Activated CD4-positive, alpha-beta memory T cell treated with anti-CD3 and anti-CD28 coated beads for 36 hours (primary cell): Measurements from ENCODE around the gene ZNRD2. TPM values are rescaled to one million over a fixed set of nuclear protein-coding genes. Genes with fewer than 3 reads are reported as not detected.

Source experiments
- CTCF ChIA-PET: fragments of 350-600 bp; sonication (Branson Sonifier 250); formaldehyde crosslinking; loops from one replicate; lab custom pipeline; 2021; ENCODE audit warnings: antibody characterized with exemption, inconsistent platforms; lab: Charles Lee
- POLR2A ChIA-PET: fragments of 350-600 bp; sonication (Branson Sonifier 250); formaldehyde crosslinking; loops from one replicate; lab custom pipeline; 2021; ENCODE audit warnings: antibody characterized with exemption; lab: Charles Lee
- DNase-seq: peaks from one replicate; pipeline ENCODE4 v3.0.0-alpha.2; 2020
- H3K27ac Mint-ChIP-seq: one replicate; pipeline ENCODE4 v1.8.0; 2021; ENCODE audit warnings: mixed read lengths
- H3K27me3 Mint-ChIP-seq: one replicate; pipeline ENCODE4 v1.8.0; 2021; ENCODE audit warnings: mixed read lengths
- H3K36me3 Mint-ChIP-seq: one replicate; pipeline ENCODE4 v1.8.0; 2021; ENCODE audit warnings: mixed read lengths
- H3K4me1 Mint-ChIP-seq: one replicate; pipeline ENCODE4 v1.8.0; 2021; ENCODE audit warnings: low read depth, mixed read lengths
- H3K4me3 Mint-ChIP-seq: one replicate; pipeline ENCODE4 v1.8.0; 2021; ENCODE audit warnings: mild to moderate bottlenecking, mixed read lengths
- H3K9me3 Mint-ChIP-seq: one replicate; pipeline ENCODE4 v1.8.0; 2021; ENCODE audit warnings: mixed read lengths
- intact Hi-C: fragments of 100-400 bp; cut with micrococcal nuclease; formaldehyde crosslinking; loops from one replicate; pipeline ENCODE4 v1.15.1; 2023
- total RNA-seq, 2 experiments: library from RNA; stranded (reverse); gene quantifications; one replicate each; pipeline ENCODE4 v1.2.3, GENCODE V29; 2021

ZNRD2 gene
- total RNA-seq, 2 experiments from 2014 or later: 48.1 to 51.1 TPM

DNA sequence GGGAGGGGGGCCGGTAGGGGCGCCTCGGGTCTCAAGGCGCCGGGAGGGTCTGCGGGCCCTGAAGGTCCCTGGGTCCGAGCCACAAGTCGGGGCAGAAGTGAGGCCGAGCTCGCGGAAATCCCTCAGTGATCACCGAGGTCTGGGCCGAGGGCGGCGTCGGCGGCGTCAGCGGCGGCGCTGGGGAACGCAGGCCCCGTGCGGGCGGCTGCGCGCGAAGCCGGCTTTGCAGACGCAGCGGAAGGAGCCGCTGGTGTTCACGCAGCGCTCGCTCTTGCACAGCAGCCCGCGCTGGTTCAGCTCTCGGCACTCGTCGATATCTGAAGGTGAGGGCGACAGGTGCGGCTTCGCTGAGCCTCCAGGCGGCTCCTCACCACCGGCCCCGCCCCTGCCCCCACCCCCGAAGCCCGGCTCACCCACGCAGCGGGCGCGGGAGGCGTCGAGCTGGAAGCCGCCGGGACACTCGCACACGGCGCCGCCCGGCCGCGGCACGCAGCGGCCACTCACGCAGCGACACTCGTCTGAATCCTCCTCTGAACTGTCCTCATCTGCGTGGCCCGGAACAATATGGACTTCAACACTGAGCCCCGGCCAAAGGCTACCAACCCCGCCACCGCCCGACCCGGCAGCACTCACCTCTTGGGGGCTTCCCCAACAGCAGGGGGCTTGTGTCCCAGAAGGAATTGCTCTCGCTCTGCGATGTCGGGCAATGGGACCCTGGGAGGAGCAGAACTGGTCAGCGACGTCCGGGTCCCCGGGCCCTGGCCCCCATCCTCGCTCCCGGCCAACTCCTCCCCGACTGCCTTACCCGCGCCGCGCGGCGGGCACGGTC lies 31.1 kb upstream of the ZNRD2 start:
- no peak overlapping the region for H3K4me3 Mint-ChIP-seq
- POLR2A ChIA-PET: interaction anchor here (0.9 to 3.3 kb wide), 7 partner anchors 11 to 116 kb away, joined by 3 to 17 read pairs (median 5); partner anchors contain the start of genes EHBP1L1, FAM89B, NEAT1 and SCYL1

GRCh38 chr11:65539744-65540289 lies 30.5 kb upstream of the ZNRD2 start:
- H3K27ac Mint-ChIP-seq: peak overlapping the region; percentile 87
- no peaks in the 10 kb centered on the region for H3K27me3 Mint-ChIP-seq
- DNase-seq: no peak
- intact Hi-C loops: loop anchor here (1.0 to 2.0 kb wide), 5 partner anchors 17 to 74 kb away; partner anchors contain the start of genes MAP3K11 and ZNRD2
- peaks cover 13% of the 10 kb centered on the region for H3K4me1 Mint-ChIP-seq
- H3K9me3 Mint-ChIP-seq: no peaks in the 10 kb centered on the region
- POLR2A ChIA-PET: interaction anchor here (0.8 to 3.3 kb wide), 13 partner anchors 13 to 117 kb away, joined by 3 to 17 read pairs (median 6); partner anchors contain the start of genes EHBP1L1, FAM89B, MALAT1 and NEAT1
- CTCF ChIA-PET: interaction anchor here (0.6 to 10.8 kb wide), 21 partner anchors 9 to 152 kb away, joined by 3 to 176 read pairs (median 9); partner anchors contain the start of genes EHBP1L1, FAM89B, FRMD8 and KCNK7
- H3K4me3 Mint-ChIP-seq: peak overlapping the region; percentile 79
- peaks cover 12% of the 10 kb centered on the region for H3K36me3 Mint-ChIP-seq

More for the DNA sequence above, 31.1 kb upstream of the ZNRD2 start:
- Mint-ChIP-seq H3K4me1 (peaks cover 10% of the 10 kb centered on the region), H3K9me3 (no peaks in the 10 kb centered on the region), H3K27me3 (no peaks in the 10 kb centered on the region), H3K36me3 (peaks cover 11% of the 10 kb centered on the region), H3K27ac (no peak overlapping the region)
- no peak for DNase-seq
- CTCF ChIA-PET: interaction anchor here (0.7 to 10.8 kb wide), 13 partner anchors 9 to 114 kb away, joined by 3 to 176 read pairs (median 21); partner anchors contain the start of genes EHBP1L1, FAM89B, KCNK7 and LTBP3
- intact Hi-C loops: no loop called here

GRCh38 chr11:65540290-65541092 lies 29.8 kb upstream of the ZNRD2 start:
- Mint-ChIP-seq H3K27me3 (no peaks in the 10 kb centered on the region), H3K4me3 (peak overlapping the region; percentile 79), H3K9me3 (no peaks in the 10 kb centered on the region), H3K36me3 (peaks cover 12% of the 10 kb centered on the region), H3K27ac (peak overlapping the region; percentile 87), H3K4me1 (peaks cover 20% of the 10 kb centered on the region)
- ChIA-PET CTCF (interaction anchor here (0.6 to 10.8 kb wide), 28 partner anchors 8 to 186 kb away, joined by 3 to 176 read pairs (median 6); partner anchors contain the start of genes EHBP1L1, FAM89B, FRMD8 and KCNK7), POLR2A (interaction anchor here (0.8 to 3.3 kb wide), 14 partner anchors 12 to 117 kb away, joined by 3 to 17 read pairs (median 6); partner anchors contain the start of genes EHBP1L1, FAM89B, MALAT1 and NEAT1)
- peak; percentile 94 for DNase-seq
- intact Hi-C loops: loop anchor here (1.0 to 2.0 kb wide), 5 partner anchors 16 to 74 kb away; partner anchors contain the start of genes MAP3K11 and ZNRD2

- Mint-ChIP-seq H3K36me3 (peaks cover 10% of the 10 kb centered on the region), H3K4me3 (peak overlapping the region; percentile 79), H3K27me3 (no peaks in the 10 kb centered on the region), H3K27ac (peak overlapping the region; percentile 87), H3K4me1 (peaks cover 27% of the 10 kb centered on the region), H3K9me3 (no peaks in the 10 kb centered on the region)
- DNase-seq: no peak
- intact Hi-C loops: loop anchor here (2.0 kb wide), 1 partner anchor 15 kb away; no protein-coding TSS in a partner anchor
- POLR2A ChIA-PET: interaction anchor here (0.7 to 3.3 kb wide), 10 partner anchors 12 to 354 kb away, joined by 3 to 17 read pairs (median 6); partner anchors contain the start of genes FAM89B, NEAT1, PCNX3 and ZNRD2
- CTCF ChIA-PET: interaction anchor here (0.7 to 10.8 kb wide), 27 partner anchors 7 to 211 kb away, joined by 3 to 176 read pairs (median 5); partner anchors contain the start of genes EHBP1L1, FAM89B, FRMD8 and LTBP3
Observed at GRCh38 chr11:65541093-65541982, 28.9 kb upstream of the ZNRD2 start.

DNA sequence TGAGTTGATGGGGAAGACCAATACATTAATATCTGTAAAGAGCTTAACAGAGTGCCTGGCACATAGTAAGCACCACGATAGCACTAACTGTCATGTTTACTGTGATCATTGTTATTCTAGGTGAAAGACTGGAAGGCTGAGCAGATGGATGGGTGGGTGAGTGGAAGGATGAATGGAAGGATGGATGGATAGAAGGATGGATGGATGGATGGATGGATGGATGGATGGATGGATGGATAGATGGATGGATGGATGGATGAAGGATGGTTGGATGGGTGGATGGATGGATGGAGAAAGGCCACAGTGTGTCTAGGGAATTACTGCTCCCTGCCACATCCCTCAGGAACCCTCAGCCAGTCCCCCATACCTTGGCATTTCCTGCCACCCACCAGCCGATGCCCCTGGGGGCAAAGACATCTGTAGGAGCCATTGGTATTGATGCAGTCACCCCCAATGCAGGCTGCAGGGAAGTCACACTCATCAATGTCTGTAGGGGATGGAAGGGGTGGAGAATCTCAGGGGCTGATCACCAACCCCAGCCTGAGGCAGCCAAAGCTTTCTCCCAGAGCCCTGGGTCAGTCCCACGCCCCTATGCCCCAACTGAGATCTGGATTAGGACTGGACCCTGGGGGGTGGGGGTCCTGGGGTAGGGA lies 27.4 kb upstream of the ZNRD2 start:
- peaks cover 8% of the 10 kb centered on the region for H3K36me3 Mint-ChIP-seq
- intact Hi-C loops: no loop called here
- DNase-seq: no peak
- ChIA-PET CTCF (interaction anchor here (3.2 to 10.8 kb wide), 5 partner anchors 9 to 51 kb away, joined by 31 to 176 read pairs (median 50); partner anchors contain the start of genes EHBP1L1, FAM89B and ZNRD2), POLR2A (interaction anchor here (0.9 to 3.3 kb wide), 2 partner anchors 30 to 72 kb away, joined by 3 to 17 read pairs; partner anchors contain the start of gene FAM89B)
- no peaks in the 10 kb centered on the region for H3K27me3 Mint-ChIP-seq
- no peak overlapping the region for H3K4me3 Mint-ChIP-seq
- H3K4me1 Mint-ChIP-seq: peaks cover 37% of the 10 kb centered on the region
- peak overlapping the region; percentile 4 for H3K27ac Mint-ChIP-seq
- no peaks in the 10 kb centered on the region for H3K9me3 Mint-ChIP-seq

DNA sequence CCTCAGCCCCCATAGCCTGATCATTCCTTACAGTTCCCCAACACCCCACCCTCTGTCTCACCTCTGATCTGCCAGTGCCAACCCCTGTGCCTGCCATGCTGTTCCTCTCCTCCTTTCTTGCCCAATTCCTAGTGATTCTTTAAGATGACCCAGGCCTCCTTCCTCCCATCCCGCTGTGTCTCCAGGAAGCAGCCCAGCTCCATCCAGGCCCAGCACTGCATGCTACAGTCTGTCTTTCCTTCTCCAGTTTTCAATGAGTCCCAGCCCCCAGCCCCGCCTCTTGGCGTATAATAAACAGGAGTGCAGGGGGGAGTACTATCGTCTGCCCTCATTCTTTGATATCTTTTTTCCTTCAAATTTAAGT lies 24.4 kb upstream of the ZNRD2 start:
- peaks cover 50% of the 10 kb centered on the region for H3K4me1 Mint-ChIP-seq
- H3K36me3 Mint-ChIP-seq: peaks cover 10% of the 10 kb centered on the region
- intact Hi-C loops: loop anchor here (1.0 kb wide), 2 partner anchors 11 to 24 kb away; partner anchors contain the start of gene ZNRD2
- H3K27me3 Mint-ChIP-seq: no peaks in the 10 kb centered on the region
- H3K27ac Mint-ChIP-seq: peak overlapping the region; percentile 88
- CTCF ChIA-PET: interaction anchor here (2.3 to 10.8 kb wide), 2 partner anchors 28 to 42 kb away, joined by 8 to 176 read pairs; partner anchors contain the start of genes EHBP1L1, FAM89B and ZNRD2
- peak overlapping the region; percentile 77 for H3K4me3 Mint-ChIP-seq
- no peaks in the 10 kb centered on the region for H3K9me3 Mint-ChIP-seq
- POLR2A ChIA-PET: interaction anchor here (0.6 to 0.9 kb wide), 2 partner anchors 25 to 41 kb away, joined by 3 read pairs; partner anchors contain the start of gene ZNRD2
- no peak for DNase-seq

DNA sequence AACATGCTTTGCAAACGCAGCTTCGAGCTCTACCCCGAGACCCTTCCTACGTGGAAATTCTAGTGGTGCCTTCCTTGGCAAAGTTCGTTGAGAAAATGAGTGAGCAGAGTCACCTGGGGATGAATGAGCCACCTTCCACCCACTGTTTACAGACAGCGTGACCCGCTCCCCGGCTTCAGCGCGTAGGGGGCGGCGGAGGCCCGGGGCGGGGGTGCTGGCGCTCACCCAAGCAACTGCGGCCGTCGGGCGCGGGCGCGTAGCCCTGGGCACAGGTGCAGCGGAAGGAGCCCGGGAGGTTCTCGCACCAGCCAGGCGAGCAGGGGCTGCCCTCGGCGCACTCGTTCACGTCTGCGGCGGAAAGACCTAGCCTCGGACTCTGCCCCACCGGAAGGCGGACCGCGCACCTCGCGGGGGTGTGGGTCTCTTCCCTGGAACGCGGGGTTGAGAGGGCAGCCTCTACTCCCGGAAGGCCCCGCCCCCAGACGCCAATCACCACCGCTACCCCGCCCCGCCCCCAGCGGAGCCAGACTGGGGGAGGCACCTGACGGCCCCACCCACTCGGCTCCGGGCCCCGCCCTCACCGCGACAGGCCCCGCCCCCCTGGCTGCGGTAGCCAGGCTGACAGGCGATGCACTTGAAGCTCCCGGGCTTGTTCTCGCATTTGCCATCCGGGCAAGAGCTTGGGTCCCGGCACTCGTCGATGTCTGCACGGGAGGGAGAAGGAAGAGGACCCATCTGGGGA lies 23.9 kb upstream of the ZNRD2 start:
- no peaks in the 10 kb centered on the region for H3K9me3 Mint-ChIP-seq
- peak; percentile 99 for DNase-seq
- ChIA-PET CTCF (interaction anchor here (1.0 to 10.8 kb wide), 5 partner anchors 9 to 42 kb away, joined by 3 to 176 read pairs (median 5); partner anchors contain the start of genes EHBP1L1, FAM89B and ZNRD2), POLR2A (interaction anchor here (0.6 to 1.0 kb wide), 7 partner anchors 11 to 41 kb away, joined by 3 to 5 read pairs (median 3); partner anchors contain the start of genes EHBP1L1 and ZNRD2)
- H3K27me3 Mint-ChIP-seq: no peaks in the 10 kb centered on the region
- H3K27ac Mint-ChIP-seq: peak overlapping the region; percentile 88
- peaks cover 47% of the 10 kb centered on the region for H3K4me1 Mint-ChIP-seq
- intact Hi-C loops: loop anchor here (1.0 kb wide), 2 partner anchors 11 to 24 kb away; partner anchors contain the start of gene ZNRD2
- peaks cover 12% of the 10 kb centered on the region for H3K36me3 Mint-ChIP-seq
- peak overlapping the region; percentile 77 for H3K4me3 Mint-ChIP-seq

DNA sequence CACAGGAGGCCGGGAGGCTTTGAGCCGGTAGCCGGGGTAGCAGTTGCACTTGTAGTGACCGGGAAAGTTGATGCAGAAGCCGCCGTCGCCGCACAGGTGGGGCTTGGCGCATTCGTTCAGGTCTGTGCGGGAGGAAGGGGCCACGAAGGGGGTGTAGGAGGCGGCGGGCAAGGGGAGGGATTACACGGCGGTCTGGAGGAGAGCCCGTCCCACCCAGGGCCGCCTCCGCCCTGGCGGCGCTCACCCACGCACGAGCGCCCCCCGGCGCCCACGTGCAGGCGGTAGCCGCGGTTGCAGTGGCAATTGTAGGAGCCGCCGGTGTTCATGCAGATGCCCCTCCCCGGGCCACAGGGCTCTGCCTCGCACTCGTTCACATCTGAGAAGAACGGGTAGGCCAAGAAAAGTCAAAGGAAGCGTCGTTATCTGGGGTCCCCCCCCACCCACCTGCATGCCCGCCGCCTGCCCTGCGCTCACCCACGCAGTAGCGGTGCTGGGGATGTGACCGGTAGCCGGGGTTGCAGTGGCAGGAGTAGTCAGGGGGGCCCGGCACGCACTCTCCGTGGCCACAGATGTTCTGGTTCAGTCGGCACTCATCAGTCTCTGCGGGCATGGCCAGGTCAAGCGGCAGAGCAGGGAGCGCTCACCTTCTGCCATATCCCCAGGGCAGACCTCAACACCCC lies 22.7 kb upstream of the ZNRD2 start:
- ChIA-PET POLR2A (interaction anchor here (0.9 kb wide), 3 partner anchors 10 to 28 kb away, joined by 3 read pairs; partner anchors contain the start of genes EHBP1L1 and ZNRD2), CTCF (interaction anchor here (1.6 to 10.8 kb wide), 3 partner anchors 7 to 41 kb away, joined by 5 to 176 read pairs (median 8); partner anchors contain the start of genes EHBP1L1, FAM89B and ZNRD2)
- Mint-ChIP-seq H3K27me3 (no peaks in the 10 kb centered on the region), H3K4me1 (peaks cover 53% of the 10 kb centered on the region), H3K9me3 (no peaks in the 10 kb centered on the region), H3K27ac (no peak overlapping the region), H3K36me3 (peaks cover 19% of the 10 kb centered on the region), H3K4me3 (peak overlapping the region; percentile 2)
- intact Hi-C loops: no loop called here
- DNase-seq: no peak
